Dermis blood vessel endothelial cell (primary cell): ENCODE results near the gene CD244. TPM values are rescaled to one million over a fixed set of nuclear protein-coding genes. Genes with fewer than 3 reads are reported as not detected.
"Not testable (repeated sequence)": the region's sequence is repeated elsewhere in the genome, so short reads cannot be mapped to it uniquely, and the experiment has no call there.

ENCODE experiments used
- DNase-seq: peaks from one replicate; pipeline ENCODE4 v3.0.0; 2010
- total RNA-seq: library from RNA; depleted of rRNA; stranded (reverse); fragments of >200 nt; gene quantifications from 2 replicates; pipeline ENCODE4 v1.2.3, GENCODE V29; 2014

The CD244 gene
- total RNA-seq, 1 donor from 2014 or later, result not detected

DNA sequence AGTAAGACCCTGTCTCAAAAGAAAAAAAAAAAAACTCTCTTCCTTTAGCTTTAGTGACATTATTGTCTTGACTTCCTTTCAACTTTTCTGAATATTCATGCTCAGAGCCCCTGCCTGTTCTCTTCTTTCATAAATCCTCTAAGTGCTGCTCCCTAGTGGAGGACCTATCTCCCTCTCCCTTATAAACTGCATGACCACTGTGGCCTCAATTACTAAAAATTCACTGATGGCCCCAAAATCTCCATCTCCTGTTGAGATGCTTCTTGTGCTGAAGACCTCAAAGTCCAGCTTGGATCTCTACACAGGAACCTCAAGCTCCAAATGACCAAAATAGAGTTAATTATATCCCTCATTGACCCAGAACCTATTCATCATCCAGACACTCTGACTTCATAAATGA, 14.5 kb upstream of the CD244 start:
- DNase-seq, result no peak

DNA sequence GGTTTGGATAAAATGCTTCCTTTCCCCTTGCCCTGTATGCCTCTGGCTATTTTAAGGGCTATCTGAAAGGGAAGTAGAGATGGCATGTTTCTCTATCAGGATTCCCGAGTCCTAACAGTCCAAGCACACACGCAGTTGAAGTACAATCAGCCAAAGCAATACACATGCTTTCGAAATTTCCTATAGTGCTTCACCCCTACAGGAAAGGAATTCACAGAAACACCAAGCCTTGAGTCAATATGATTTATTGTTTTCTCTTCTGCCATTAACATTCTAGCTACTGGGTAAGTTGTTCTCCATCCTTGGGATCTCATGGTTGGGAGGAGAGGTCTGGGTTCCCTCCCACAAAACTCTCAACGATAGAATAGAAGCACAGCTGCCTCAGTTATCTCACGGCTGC, 13.6 kb upstream of the CD244 start:
- DNase-seq, result no peak

DNA sequence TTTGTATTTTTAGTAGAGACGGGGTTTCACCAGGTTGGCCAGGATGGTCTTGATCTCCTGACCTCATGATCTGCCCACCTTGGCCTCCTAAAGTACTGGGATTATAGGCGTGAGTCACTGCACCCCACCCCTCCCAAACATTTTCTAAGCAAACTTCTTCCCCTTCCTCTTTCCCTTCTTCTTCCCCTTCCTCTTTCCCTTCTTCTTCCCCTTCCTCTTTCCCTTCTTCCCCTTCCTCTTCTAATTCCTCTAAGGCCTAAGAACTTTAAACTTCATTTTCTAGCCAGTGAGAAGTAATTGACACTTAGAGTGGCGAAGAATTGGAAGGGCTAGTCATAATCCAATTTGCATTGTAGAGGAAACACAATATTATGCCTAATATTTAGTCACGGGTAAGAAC, 12.9 kb upstream of the CD244 start:
- not testable (repeated sequence) for DNase-seq

DNA sequence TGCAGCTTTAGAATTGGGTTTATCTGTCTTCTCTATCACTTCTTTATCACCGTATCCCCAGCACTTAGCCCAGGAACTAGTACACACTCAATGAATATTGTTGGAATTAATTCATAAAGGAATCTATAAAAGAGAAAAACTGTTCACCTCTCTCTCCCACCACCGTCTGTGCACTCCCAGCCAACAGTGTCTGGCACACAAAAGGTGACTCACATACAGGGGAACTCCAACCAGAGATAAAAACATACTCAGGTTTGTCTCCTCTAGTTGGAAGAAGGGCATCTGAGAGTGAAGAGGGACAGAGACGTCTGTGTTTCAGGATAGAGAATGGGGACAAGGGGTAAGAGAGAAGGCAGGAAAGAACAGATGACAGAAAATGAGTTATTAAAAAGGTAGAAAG, 12.2 kb upstream of the CD244 start:
- no peak for DNase-seq

- no peak for DNase-seq
These were observed 5.5 kb upstream of the CD244 start for GRCh38 chr1:160868141-160868540.

DNA sequence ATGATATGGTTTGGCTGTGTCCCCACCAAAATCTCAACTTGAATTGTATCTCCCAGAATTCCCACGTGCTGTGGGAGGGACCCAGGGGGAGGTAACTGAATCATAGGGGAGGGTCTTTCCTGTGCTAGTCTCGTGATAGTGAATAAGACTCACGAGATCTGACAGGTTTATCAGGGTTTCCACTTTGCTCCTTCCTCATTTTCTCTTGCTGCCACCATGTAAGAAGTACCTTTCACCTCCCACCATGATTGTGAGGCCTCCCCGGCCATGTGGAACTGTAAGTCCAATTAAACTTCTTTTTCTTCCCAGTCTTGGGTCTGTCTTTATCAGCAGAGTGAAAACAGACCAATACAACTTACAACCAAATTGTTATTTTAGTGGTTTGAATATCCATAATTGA, 5.0 kb upstream of the CD244 start:
- DNase-seq, result not testable (repeated sequence)

DNA sequence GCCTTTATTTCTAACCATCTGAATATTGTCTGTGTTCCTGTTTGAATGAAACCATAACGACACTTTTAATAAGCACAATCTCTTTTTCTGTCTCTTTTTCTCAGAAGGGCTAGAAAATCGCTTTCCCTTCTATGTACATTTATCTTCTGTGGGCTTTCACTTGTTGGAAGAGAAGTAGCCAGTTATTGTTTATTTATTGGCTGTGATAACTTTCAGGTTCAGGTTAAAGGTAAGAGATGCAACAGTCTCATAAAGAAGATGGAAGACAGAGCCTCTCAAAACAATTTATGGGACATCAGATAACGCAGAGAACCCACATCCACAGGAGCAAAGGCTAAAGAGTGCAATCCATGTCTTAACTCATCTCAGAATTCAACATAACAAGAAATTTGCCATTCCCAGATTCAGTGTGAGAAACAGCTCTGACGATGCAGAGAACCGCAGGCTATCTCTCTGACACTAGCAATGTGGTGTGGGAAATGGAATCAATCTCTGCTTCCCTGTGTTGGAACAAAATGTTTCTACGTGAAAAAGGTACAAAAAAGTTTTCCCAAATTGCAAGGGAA, 4.1 kb upstream of the CD244 start:
- no peak for DNase-seq

GRCh38 chr1:160866001-160866694, 3.5 kb upstream of the CD244 start:
- no peak for DNase-seq

- DNase-seq, result no peak
These were observed 2.6 kb upstream of the CD244 start for GRCh38 chr1:160865337-160865736.

- no peak for DNase-seq
These were observed 1.5 kb upstream of the CD244 start for GRCh38 chr1:160864173-160864572.

- no peak for DNase-seq
These were observed 1.1 kb upstream of the CD244 start for GRCh38 chr1:160863774-160864131.

DNA sequence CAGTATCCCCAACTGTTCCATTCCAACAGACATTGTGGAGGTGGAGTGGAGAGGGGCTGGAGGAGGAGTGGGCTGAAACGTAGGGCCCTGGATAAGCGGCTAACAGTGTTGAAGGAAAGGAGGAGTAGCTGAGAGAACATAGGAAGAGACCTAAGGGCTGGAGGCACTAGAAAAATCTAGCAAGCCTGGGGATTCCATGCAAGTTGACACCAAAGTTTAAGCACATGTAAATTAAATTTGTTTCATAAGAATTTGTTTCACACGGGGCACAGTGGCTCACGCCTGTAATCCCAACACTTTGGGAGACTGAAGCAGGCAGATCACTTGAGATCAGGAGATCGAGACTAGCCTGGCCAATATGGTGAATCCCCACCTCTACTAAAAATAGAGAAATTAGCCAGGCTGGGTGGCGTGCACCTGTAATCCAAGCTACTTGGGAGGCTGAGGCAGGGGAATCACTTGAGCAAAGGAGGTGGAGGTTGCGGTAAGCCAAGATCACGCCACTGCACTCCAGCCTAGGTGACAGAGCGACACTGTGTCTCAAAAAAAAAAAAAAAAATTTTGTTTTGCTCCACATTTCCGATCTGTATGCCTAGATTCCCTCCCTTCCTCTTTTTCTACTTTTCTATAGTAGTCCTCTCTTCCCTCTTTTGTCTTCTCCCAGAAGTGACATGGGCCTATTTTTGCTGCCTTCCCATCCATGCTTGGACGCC, 530 bp upstream of the CD244 start:
- DNase-seq, result no peak

- DNase-seq, result no peak
These were observed 1.7 kb downstream of the CD244 start for GRCh38 chr1:160860840-160861505.

- DNase-seq, result no peak
These were observed 3.5 kb downstream of the CD244 start for GRCh38 chr1:160859166-160859565.

DNA sequence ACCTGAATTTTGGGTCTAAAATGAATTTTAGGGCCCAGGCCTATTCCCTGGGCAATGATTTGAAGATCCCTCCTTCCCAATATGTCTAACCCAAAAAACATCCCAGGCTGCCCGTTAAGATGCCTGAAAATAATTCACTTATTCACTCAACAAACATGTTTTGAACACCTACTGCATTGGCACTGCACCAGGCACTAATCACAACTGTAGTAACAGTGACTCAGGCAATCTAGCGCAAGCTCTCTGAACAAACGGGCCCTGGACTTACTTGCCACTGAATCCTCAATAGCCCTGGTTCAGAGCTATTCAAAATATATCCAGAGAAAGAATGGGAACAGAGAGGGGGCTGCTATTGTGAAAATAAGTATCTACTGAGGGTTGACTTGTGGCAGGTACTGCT, 4.2 kb downstream of the CD244 start:
- DNase-seq, result no peak

DNA sequence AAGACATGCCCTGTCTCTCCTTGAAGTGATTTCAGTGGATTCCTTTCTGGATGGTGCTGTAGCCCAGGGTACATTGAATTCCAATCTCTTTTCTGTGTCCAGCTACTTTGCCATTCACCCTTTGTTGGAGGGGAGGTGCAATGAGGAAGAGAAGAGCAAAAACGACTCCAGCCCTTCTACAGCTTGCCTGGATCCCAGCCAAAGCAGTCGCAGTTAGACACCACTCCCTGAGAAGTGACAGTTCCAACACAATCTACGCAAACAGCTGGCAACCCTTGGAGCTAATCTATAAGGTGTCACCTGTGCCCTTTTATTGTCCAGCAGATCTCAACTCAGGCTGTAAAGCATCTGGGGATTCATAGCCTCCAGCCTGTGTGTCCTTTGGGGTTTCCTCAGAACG, 4.6 kb downstream of the CD244 start:
- no peak for DNase-seq

- DNase-seq, result no peak
These were observed 7.3 kb downstream of the CD244 start for GRCh38 chr1:160855181-160855981.

GRCh38 chr1:160853754-160854153, 8.9 kb downstream of the CD244 start:
- no peak for DNase-seq

GRCh38 chr1:160853014-160853413, 9.7 kb downstream of the CD244 start:
- no peak for DNase-seq

GRCh38 chr1:160850993-160851392, 11.7 kb downstream of the CD244 start:
- no peak for DNase-seq

- no peak for DNase-seq
These were observed 12.1 kb downstream of the CD244 start for GRCh38 chr1:160850541-160850940.

GRCh38 chr1:160846281-160846680, 16.4 kb downstream of the CD244 start:
- no peak for DNase-seq
